PC-3 (cell line): ENCODE results near the gene LRRC7.

Experiments
- EZH2 ChIP-seq: fragments of 300-600 bp; sonication (generic); IDR thresholded peaks from one replicate; pipeline ENCODE4 v1.6.1; 2017; ENCODE audit warnings: antibody characterized with exemption, mild to moderate bottlenecking, low read length; ENCODE audit not compliant: unreplicated experiment
- TF ChIP-seq, protein P1 (sequence below): fragments of 300-600 bp; sonication (generic); conservative IDR thresholded peaks from 2 replicates; pipeline ENCODE4 v1.5.1; 2017; ENCODE audit warnings: antibody characterized with exemption, low read depth, mild to moderate bottlenecking, low read length

DNA sequence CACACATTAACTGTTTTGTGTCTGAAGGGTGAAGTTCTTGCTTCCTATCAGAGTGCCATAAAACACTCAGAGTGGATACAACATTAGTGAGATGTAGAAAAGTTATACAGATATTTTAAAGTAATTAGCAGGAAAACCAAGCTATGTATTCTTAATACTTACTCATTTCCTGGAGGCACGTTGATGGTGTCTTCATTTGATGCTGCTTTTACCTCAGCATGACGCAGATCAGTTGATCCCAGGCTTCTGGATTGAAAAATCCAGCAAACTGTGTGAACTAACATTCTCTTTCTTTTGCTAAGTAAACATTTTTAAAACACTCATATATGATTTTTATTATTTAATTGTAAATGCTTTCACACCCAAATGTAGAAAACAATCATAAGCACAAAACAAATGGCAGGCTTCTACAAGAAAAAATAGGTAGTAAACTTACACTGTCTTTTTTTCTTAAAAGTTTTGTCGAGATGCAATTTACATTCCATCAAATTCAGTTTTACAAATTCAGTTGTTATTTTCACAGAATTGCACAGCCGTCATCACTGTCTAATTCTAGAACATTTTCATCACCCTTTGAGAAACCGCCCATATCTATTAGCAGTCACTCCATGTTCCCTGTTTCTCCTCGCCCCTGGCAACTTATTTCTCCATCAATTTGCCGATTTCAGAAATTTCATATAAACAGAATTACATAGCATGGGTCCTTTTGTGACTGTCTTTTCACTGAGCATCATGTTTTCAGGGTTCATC, 198.9 kb downstream of the LRRC7 start:
- TF ChIP-seq, protein P1, sequence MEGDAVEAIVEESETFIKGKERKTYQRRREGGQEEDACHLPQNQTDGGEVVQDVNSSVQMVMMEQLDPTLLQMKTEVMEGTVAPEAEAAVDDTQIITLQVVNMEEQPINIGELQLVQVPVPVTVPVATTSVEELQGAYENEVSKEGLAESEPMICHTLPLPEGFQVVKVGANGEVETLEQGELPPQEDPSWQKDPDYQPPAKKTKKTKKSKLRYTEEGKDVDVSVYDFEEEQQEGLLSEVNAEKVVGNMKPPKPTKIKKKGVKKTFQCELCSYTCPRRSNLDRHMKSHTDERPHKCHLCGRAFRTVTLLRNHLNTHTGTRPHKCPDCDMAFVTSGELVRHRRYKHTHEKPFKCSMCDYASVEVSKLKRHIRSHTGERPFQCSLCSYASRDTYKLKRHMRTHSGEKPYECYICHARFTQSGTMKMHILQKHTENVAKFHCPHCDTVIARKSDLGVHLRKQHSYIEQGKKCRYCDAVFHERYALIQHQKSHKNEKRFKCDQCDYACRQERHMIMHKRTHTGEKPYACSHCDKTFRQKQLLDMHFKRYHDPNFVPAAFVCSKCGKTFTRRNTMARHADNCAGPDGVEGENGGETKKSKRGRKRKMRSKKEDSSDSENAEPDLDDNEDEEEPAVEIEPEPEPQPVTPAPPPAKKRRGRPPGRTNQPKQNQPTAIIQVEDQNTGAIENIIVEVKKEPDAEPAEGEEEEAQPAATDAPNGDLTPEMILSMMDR, result no peak
- TF ChIP-seq EZH2, result no peak
